ENCODE results near the gene AP2A2.
A peak's percentile ranks its signal among the peaks of the same experiment; 100 is the strongest.

The AP2A2 gene

GRCh38 chr11:1047595-1048156 is 122.0 kb downstream of the AP2A2 start:
- DNase-seq = no peak

GRCh38 chr11:1048375-1049070 is 122.9 kb downstream of the AP2A2 start:
- no peak for DNase-seq

- no peak for DNase-seq
Measured at GRCh38 chr11:1049071-1049405, 123.4 kb downstream of the AP2A2 start.

- no peak for DNase-seq
Measured at GRCh38 chr11:1049431-1049891, 123.8 kb downstream of the AP2A2 start.

- DNase-seq = no peak
Measured at GRCh38 chr11:1049911-1050580, 124.4 kb downstream of the AP2A2 start.

- DNase-seq = peak; percentile 62
Measured at GRCh38 chr11:1050581-1051355, 125.1 kb downstream of the AP2A2 start.

- DNase-seq = no peak
Measured at GRCh38 chr11:1051356-1052132, 125.9 kb downstream of the AP2A2 start.

GRCh38 chr11:1052133-1053011 is 126.7 kb downstream of the AP2A2 start:
- no peak for DNase-seq

- DNase-seq = no peak
Measured at GRCh38 chr11:1053121-1053901, 127.6 kb downstream of the AP2A2 start.

GRCh38 chr11:1054143-1055108 is 128.8 kb downstream of the AP2A2 start:
- DNase-seq = no peak

GRCh38 chr11:1055109-1055703 is 129.5 kb downstream of the AP2A2 start:
- DNase-seq = peak; percentile 2

- DNase-seq = peak; percentile 4
Measured at GRCh38 chr11:1055990-1056771, 130.5 kb downstream of the AP2A2 start.

- peak; percentile 4 for DNase-seq
Measured at GRCh38 chr11:1057806-1058205, 132.1 kb downstream of the AP2A2 start.

- peak; percentile 2 for DNase-seq
Measured at GRCh38 chr11:1059759-1060158, 134.1 kb downstream of the AP2A2 start.

- no peak for DNase-seq
Measured at GRCh38 chr11:1060410-1060809, 134.7 kb downstream of the AP2A2 start.

GRCh38 chr11:1060852-1061616 is 135.4 kb downstream of the AP2A2 start:
- DNase-seq = no peak

All from activated CD4-positive, alpha-beta T cell treated with anti-CD3 and anti-CD28 coated beads for 1 hour (primary cell).